GM18517 (cell line): ENCODE measurements around the gene NTNG1.
"Not testable (repeated sequence)": the region's sequence is repeated elsewhere in the genome, so short reads cannot be mapped to it uniquely, and the experiment has no call there.

Experiments used
- ATAC-seq: cut with Tn5 transposase; IDR thresholded peaks from one replicate; pipeline ENCODE4 v1.9.1; 2021; ENCODE audit warnings: mild to moderate bottlenecking, moderate library complexity; ENCODE audit not compliant: unreplicated experiment

NTNG1 gene

GRCh38 chr1:107195476-107195875 lies 54.6 kb downstream of the NTNG1 start:
- no peak for ATAC-seq

DNA sequence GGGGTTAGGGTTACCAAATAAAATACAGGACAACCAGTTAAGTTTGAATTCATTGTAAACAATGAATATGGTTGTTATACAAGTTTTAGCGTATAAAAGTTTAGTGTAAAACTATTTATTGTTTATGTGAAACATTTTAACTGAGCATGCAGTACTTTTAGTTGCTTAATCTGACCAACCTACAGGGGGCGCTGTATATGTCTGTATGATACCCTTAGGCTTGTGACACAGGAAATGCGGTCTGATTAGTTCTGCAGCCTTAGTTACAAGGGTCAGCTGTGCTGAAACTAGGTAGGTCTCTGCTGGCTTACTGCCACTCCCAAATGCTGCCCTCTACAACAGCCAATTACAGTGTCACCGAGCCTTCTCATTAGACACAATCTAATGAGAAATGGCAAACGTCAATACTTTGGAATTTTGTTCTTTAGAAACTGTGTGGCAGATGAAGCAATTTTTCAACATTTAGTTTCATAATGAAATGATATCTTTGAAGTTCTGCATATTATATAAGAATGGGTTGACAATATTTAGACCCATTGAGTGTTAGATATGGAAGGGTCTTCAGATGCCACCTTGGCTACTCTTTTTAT lies 56.2 kb downstream of the NTNG1 start:
- peak; percentile 96 for ATAC-seq

DNA sequence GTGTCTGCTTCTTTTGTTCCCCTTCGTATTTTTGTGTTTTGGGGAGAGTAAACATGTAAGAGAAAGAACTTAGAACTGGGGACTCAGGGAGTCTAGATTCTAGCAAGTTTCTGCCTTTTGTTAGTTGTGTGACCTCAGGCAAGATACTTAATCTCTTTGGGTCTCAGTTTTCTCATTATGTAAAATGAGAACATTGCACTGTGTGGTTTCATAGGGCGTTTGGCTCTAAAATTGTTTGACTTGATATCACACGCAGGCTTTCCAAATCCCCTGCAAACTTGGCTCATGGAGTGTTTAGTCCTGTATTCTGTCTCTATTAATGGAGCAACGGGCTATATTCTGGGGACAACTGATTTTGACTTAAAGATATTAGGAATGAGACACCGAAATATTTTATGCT lies 57.7 kb downstream of the NTNG1 start:
- ATAC-seq: no peak

DNA sequence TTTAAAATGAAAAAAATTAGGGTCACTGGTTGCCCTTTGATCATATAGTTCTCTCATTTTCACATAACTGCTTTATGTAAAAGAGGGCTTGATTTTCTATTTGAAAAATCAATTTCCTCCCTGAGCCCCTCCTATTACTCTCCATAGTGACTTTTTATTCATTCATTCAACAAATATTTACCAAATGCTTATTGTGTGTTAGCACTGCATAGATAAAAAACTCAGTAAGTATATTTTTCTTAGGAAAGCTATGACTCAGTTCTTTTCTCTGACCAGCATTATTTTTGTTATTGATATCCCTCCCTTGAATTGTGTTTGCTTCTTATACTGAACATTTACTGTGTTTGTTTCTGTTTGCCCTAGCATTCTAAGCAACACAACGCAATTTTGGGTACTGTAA lies 59.8 kb downstream of the NTNG1 start:
- ATAC-seq: no peak

DNA sequence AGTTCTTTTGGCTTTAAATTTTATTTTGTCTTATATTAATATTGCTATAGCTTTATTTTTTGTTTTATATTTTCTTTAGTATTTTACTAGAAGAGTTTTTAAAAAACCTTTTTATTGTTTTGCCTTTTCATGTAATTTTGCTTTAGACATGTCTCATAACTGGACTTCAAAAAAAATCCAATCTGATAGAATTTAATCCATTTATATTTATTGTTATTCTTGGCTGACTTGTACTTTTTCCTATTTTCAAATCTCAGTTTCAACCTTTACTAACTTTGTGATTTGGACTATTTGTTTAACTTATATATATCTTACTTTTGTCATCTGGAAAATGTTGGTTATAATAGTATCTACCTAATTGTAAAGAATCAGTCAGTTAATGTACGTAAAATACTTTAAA lies 61.2 kb downstream of the NTNG1 start:
- no peak for ATAC-seq

- no peak for ATAC-seq
Measured at GRCh38 chr1:107213225-107213624, 72.4 kb downstream of the NTNG1 start.

DNA sequence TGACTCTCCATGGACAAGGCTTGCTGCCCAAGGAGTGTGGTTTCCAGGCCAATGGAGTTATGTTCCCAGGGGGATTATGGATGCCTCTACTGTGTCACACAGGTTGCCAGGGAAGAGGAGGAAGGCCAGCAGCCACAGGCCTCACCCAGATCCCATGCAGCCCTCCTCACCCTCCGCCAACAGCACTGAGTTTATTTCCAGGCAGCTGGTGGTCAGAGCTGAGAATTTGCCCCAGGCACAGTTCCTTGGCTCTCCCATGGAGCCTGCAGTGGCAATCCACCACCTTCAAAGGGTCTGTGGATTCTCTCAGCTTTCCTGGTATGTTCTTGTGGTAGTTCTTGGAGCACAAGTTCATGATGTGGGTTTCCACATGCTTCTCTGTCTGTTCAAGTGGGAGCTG lies 79.2 kb downstream of the NTNG1 start:
- ATAC-seq: no peak

- no peak for ATAC-seq
Measured at GRCh38 chr1:107225706-107226105, 84.9 kb downstream of the NTNG1 start.

DNA sequence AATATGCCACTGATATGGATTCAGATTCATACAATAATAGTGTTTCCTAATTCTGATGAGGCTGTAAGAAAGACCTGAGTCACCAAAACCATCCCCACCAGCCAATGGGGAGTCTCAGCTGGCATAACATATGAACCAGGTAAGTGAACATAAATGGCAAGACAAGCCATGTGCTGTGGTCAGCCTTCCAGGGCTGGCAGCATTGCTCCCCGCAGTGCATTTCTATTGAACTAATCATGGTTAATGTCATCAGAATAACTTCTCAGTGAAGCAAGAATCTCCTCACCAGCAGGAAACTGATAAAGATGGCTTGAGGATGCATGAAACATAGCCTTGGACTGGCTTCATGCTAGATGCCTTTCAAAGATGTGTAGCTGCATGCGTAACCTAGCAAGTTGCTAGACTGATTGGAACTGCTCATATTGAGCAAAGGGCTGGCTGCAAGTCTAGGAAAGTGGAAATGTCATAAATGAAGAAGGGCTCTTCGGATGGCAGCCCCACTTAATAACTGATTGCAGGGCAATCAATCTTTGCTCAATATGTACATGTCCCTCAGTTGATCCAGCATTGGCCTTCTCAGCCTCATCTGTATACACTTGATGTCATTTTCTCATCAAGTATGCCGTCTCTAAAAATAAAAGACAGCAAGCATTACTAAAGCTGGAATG lies 88.0 kb downstream of the NTNG1 start:
- ATAC-seq: no peak

GRCh38 chr1:107229711-107230110 lies 88.9 kb downstream of the NTNG1 start:
- no peak for ATAC-seq

DNA sequence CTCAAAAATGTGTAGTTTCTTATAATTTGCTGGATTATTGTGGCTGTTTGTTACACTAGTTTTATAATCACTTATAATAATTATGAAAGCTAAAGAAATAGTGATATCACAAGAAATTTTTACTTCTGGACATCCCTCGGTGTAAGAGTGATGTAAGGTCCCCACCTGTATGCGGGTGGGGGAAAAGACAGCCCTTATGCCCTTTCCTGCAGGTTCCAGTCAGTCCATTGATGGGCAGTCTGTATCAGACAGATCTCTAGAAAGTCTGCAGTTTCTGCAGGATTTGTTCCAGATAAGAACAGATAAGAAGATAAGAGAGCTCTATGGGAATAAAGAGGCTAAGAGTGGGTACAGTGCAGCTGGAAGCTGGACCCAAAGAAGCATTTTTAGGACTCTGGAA lies 89.3 kb downstream of the NTNG1 start:
- ATAC-seq: no peak

- ATAC-seq: no peak
Measured at GRCh38 chr1:107231291-107231690, 90.5 kb downstream of the NTNG1 start.

- ATAC-seq: no peak
Measured at GRCh38 chr1:107232426-107232825, 91.6 kb downstream of the NTNG1 start.

DNA sequence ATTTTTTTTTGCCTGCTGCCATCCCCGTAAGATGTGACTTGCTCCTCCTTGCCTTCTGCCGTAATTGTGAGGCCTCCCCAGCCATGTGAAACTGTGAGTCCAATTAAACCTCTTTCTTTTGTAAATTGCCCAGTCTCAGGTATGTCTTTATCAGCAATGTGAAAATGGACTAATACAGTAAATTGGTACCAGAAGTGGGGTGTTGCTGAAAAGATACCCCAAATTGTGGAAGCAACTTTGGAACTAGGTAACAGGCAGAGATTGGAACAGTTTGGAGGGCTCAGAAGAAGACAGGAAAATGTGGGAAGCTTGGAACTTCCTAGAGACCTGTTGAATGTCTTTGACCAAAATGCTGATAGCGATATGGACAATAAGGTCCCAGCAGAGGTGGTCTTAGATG lies 95.9 kb downstream of the NTNG1 start:
- ATAC-seq: not testable (repeated sequence)

- ATAC-seq: no peak
Measured at GRCh38 chr1:107243461-107243860, 102.6 kb downstream of the NTNG1 start.

GRCh38 chr1:107244709-107245500 lies 104.1 kb downstream of the NTNG1 start:
- ATAC-seq: no peak

GRCh38 chr1:107246775-107247345 lies 106.0 kb downstream of the NTNG1 start:
- ATAC-seq: no peak

GRCh38 chr1:107247679-107248078 lies 106.8 kb downstream of the NTNG1 start:
- ATAC-seq: no peak

GRCh38 chr1:107250169-107250568 lies 109.3 kb downstream of the NTNG1 start:
- no peak for ATAC-seq

DNA sequence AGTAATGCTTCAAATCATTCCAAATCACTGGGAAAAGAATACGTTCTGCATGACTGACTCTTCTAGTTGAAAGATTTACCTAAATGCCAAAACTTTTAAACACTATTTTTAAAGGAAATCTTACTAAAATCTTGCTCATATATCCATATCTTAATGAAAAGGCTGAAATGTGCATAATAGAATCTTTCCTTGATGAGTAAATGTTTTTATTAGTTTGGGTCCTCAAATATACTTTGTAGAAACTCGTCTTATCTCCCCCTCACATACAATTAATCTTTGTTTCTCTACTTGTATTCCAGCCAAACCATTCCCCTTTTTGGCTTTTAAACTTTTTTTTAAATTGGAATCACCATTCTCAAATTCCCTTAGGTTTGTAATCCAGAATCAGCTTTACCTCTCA lies 110.2 kb downstream of the NTNG1 start:
- ATAC-seq: no peak

GRCh38 chr1:107251839-107252238 lies 111.0 kb downstream of the NTNG1 start:
- no peak for ATAC-seq

- ATAC-seq: no peak
Measured at GRCh38 chr1:107252271-107252670, 111.4 kb downstream of the NTNG1 start.
